ENCODE measurements around the gene BICDL1. TPM values are rescaled to one million over a fixed set of nuclear protein-coding genes. Genes with fewer than 3 reads are reported as not detected.

The BICDL1 gene
- total RNA-seq, 1 donor from 2014 or later = 2.8 TPM

DNA sequence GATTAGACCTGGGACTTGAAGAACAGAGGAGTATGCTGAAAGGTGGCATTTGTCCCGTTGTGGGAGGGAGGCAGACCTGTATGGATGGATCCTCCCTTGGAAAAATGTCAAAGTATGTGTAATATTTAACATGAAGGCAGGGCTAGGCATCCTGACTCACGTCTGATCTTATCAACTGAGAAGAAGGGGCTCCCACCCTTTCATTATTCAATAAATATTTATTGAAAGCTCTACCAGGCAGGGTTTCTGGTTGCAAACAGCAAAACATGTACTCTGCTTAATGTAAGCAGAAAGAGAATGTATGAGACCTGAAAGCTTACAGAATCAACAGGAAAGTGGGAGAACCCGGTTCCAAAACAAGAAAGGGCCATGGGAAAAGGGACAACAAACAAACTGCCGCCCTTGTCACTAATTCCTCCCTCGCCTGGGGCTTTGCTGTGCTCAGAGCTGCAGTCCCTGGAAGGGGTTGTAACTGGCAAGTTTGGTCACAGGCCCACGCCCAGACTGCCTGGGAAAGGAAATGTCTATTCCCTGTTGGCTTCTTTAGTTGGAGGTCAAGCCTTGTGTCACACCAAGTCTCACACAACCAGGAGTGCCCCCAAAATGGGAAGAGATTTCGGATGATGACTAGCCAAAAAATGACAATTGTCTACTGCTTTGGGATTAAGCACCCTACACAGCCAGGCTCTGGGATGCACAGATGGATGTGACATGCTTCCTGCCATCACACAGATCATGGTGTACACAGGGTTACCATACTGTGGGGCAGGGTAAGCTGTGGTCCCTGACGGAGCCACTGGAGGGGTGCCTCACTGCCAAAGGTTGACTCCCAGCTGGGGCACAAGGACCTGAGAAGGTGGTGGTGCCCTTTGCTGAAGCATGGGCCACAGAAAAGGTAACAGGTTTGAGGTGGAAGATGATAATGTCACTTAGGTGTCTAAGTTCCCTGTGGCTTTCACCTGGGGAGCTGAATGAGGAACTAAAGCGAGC is 90.7 kb downstream of the BICDL1 start:
- TF ChIP-seq, protein P1, sequence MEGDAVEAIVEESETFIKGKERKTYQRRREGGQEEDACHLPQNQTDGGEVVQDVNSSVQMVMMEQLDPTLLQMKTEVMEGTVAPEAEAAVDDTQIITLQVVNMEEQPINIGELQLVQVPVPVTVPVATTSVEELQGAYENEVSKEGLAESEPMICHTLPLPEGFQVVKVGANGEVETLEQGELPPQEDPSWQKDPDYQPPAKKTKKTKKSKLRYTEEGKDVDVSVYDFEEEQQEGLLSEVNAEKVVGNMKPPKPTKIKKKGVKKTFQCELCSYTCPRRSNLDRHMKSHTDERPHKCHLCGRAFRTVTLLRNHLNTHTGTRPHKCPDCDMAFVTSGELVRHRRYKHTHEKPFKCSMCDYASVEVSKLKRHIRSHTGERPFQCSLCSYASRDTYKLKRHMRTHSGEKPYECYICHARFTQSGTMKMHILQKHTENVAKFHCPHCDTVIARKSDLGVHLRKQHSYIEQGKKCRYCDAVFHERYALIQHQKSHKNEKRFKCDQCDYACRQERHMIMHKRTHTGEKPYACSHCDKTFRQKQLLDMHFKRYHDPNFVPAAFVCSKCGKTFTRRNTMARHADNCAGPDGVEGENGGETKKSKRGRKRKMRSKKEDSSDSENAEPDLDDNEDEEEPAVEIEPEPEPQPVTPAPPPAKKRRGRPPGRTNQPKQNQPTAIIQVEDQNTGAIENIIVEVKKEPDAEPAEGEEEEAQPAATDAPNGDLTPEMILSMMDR (IDR thresholded peaks at IDR 0.05; ENCODE audit: unreplicated experiment) = no peak
- H3K36me3 Mint-ChIP-seq (ENCODE audit: low read depth, unreplicated experiment) = no peaks in the 10 kb centered on the region

GRCh38 chr12:120081641-120082040 is 92.6 kb downstream of the BICDL1 start:
- Mint-ChIP-seq H3K27me3 (ENCODE audit: unreplicated experiment) (peaks cover 1% of the 10 kb centered on the region), H3K36me3 (ENCODE audit: low read depth, unreplicated experiment) (no peaks in the 10 kb centered on the region), H3K9me3 (ENCODE audit: unreplicated experiment) (no peaks in the 10 kb centered on the region), H3K4me1 (ENCODE audit: unreplicated experiment) (peaks cover 5% of the 10 kb centered on the region), H3K27ac (ENCODE audit: unreplicated experiment) (no peak overlapping the region), H3K4me3 (ENCODE audit: unreplicated experiment) (no peak overlapping the region)
- no peak for DNase-seq (ENCODE audit: low spot score)
- TF ChIP-seq, protein P1 (IDR thresholded peaks at IDR 0.05; ENCODE audit: unreplicated experiment) = no peak

More for the DNA sequence above, 90.7 kb downstream of the BICDL1 start:
- no peak for DNase-seq (ENCODE audit: low spot score)
- Mint-ChIP-seq H3K9me3 (ENCODE audit: unreplicated experiment) (no peaks in the 10 kb centered on the region), H3K27me3 (ENCODE audit: unreplicated experiment) (peaks cover 1% of the 10 kb centered on the region), H3K4me1 (ENCODE audit: unreplicated experiment) (no peaks in the 10 kb centered on the region), H3K27ac (ENCODE audit: unreplicated experiment) (no peak overlapping the region), H3K4me3 (ENCODE audit: unreplicated experiment) (no peak overlapping the region)

DNA sequence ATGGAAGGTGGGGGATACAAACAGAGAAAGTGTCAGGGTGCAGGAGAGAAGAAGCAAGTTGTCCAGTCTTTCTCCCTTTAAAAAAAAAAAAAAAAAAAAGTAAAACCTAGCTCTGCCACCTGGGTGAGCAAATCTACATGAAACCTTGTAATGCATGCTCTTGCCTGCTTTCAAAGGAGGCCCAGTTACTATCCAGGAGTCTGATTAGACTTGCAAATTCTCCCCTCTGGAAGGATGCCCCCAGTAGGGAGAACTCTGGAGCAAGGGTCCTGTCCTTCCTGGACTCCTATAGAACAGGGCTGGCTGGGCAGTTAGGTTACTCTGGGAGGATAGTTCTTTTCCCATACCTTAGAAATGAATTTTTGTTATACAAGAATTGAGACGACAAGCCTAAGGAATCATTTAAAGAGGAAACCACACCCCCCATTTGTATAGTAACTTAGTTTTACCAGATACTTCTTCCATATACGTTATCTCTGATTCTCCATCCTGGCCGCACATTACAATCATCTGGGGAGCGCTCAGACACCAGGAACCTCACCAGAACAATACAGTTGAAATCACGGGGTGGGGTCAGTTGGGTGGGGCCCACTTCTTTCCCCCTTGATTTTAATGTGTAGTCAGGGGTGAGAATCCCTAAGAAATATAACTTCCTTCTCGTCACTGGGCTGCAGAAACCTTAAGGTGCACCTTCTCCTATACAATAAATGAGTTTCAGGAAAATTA is 97.0 kb downstream of the BICDL1 start:
- peak overlapping the region; percentile 61 for H3K27ac Mint-ChIP-seq (ENCODE audit: unreplicated experiment)
- H3K9me3 Mint-ChIP-seq (ENCODE audit: unreplicated experiment) = no peaks in the 10 kb centered on the region
- H3K27me3 Mint-ChIP-seq (ENCODE audit: unreplicated experiment) = peaks cover 6% of the 10 kb centered on the region
- no peak overlapping the region for H3K4me3 Mint-ChIP-seq (ENCODE audit: unreplicated experiment)
- no peak for DNase-seq (ENCODE audit: low spot score)
- peaks cover 10% of the 10 kb centered on the region for H3K4me1 Mint-ChIP-seq (ENCODE audit: unreplicated experiment)
- H3K36me3 Mint-ChIP-seq (ENCODE audit: low read depth, unreplicated experiment) = peaks cover 8% of the 10 kb centered on the region
- TF ChIP-seq, protein P1 (IDR thresholded peaks at IDR 0.05; ENCODE audit: unreplicated experiment) = no peak

DNA sequence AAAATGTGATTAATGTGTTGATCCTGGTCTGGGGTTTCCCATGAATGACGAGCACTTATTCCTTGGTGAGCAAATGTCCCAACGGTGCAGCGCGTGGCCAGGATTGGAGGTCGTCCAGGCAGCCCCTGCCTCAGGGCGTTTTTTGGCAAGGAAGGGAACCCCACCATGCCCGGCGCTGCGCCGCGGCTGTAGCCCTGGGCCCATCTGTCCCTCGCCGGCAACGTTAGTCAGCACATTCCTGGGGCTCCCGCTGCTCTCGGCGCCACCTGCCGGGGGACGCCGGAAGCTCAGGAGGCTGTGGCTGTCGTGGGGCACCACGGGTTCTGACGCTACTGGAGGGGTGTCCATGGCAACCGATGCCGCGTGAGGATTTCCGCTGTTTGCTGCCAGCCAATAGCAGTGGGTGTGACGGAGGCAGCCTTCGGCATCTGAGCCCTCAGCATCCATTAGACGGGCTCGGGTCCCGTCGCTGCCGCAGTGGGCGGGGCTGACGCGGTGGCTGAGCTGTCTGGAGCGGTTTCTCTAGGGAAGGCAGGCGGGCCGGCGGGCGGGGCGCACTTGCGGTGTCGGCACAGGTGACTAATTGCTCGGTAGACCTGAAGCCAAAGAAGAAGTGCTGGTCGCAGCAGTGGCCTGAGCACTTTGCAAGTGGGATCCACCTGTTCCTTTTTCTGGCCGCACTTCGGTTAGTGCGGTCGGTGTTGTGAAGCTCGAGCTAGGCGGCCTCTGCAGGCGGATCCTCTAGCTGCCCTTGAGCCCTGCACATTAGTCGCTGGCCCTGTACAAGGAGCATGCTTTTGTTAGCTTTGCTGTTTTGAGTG is 98.0 kb downstream of the BICDL1 start:
- TF ChIP-seq, protein P1 (IDR thresholded peaks at IDR 0.05; ENCODE audit: unreplicated experiment) = peak; percentile 96
- peaks cover 13% of the 10 kb centered on the region for H3K36me3 Mint-ChIP-seq (ENCODE audit: low read depth, unreplicated experiment)
- H3K27ac Mint-ChIP-seq (ENCODE audit: unreplicated experiment) = no peak overlapping the region
- peaks cover 10% of the 10 kb centered on the region for H3K4me1 Mint-ChIP-seq (ENCODE audit: unreplicated experiment)
- H3K4me3 Mint-ChIP-seq (ENCODE audit: unreplicated experiment) = peak overlapping the region; percentile 77
- DNase-seq (ENCODE audit: low spot score) = peak; percentile 100
- H3K27me3 Mint-ChIP-seq (ENCODE audit: unreplicated experiment) = peaks cover 11% of the 10 kb centered on the region
- no peaks in the 10 kb centered on the region for H3K9me3 Mint-ChIP-seq (ENCODE audit: unreplicated experiment)

Measured in endothelial cell (in vitro differentiated cells).